Neural crest cell (in vitro differentiated cells): ENCODE data around the gene ZNG1B. TPM values are rescaled to one million over a fixed set of nuclear protein-coding genes. Genes with fewer than 3 reads are reported as not detected.
A peak's percentile ranks its signal among the peaks of the same experiment; 100 is the strongest.
"Not testable (repeated sequence)": the region's sequence is repeated elsewhere in the genome, so short reads cannot be mapped to it uniquely, and the experiment has no call there.

Source experiments
- DNase-seq: peaks from one replicate; pipeline ENCODE4 v3.0.0; 2021; ENCODE audit warnings: low read depth, mixed read lengths, low spot score
- H3K27ac Mint-ChIP-seq: one replicate; pipeline ENCODE4 v1.8.0; 2021; ENCODE audit warnings: mild to moderate bottlenecking, mixed read lengths; ENCODE audit not compliant: unreplicated experiment
- H3K27me3 Mint-ChIP-seq: 2 replicates; pipeline ENCODE4 v1.8.0; 2021; ENCODE audit warnings: low read depth, mild to moderate bottlenecking, mixed read lengths
- H3K36me3 Mint-ChIP-seq: 2 replicates; pipeline ENCODE4 v1.8.0; 2021; ENCODE audit warnings: low read depth, mild to moderate bottlenecking, mixed read lengths
- H3K4me1 Mint-ChIP-seq: 2 replicates; pipeline ENCODE4 v1.8.0; 2021; ENCODE audit warnings: mixed read lengths
- H3K4me3 Mint-ChIP-seq: one replicate; pipeline ENCODE4 v1.8.0; 2021; ENCODE audit warnings: mild to moderate bottlenecking, mixed read lengths
- H3K9me3 Mint-ChIP-seq: 2 replicates; pipeline ENCODE4 v1.8.0; 2021; ENCODE audit warnings: mixed read lengths
- CTCF ChIP-seq: fragments of 200-600 bp; sonication (generic); conservative IDR thresholded peaks from 2 replicates; pipeline ENCODE4 v1.5.0; 2021; ENCODE audit warnings: antibody characterized with exemption, mild to moderate bottlenecking
- total RNA-seq: library from RNA; stranded (reverse); gene quantifications from 2 replicates; pipeline ENCODE4 v1.2.1, GENCODE V29; 2021

ZNG1B gene
- total RNA-seq, 1 donor from 2014 or later, result 40.4 TPM

DNA sequence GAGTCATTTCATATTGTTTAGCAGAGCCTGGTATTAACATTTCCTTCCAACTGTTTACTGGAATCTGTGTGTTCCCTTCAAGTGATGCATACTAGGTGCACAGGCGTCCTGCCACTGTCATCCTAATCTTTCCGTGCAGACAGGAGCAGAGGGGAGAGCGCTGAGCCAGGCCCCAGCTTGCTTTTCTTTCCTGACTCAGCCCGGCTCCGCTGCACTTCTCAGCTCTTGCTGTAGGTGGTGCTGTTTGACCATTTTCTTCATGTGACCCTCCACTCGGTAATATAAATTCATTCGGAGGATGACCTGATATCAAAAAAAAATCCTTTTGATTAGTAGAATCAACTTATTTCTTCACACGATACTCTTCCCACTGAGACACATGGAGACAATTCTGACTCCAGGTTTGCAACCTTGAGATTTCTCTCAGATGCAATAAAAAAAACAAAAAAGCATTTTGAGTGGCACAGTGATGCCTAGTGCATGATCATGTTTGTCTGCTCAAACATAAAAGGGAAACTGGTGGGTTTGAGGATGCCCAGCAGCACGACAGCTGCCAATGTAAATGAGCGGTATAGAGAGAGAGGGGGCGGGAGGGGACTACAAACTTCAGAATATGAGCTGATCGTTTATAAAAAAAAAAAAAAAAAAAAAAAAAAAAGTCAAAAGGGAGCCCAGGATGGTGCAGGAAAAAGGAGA, 90.0 kb downstream of the ZNG1B start:
- not testable (repeated sequence) for H3K4me1 Mint-ChIP-seq, DNase-seq, H3K4me3 Mint-ChIP-seq, H3K9me3 Mint-ChIP-seq, H3K36me3 Mint-ChIP-seq, H3K27ac Mint-ChIP-seq
- peak; percentile 27 for TF ChIP-seq CTCF
- H3K27me3 Mint-ChIP-seq, result peaks cover 32% of the 10 kb centered on the region

DNA sequence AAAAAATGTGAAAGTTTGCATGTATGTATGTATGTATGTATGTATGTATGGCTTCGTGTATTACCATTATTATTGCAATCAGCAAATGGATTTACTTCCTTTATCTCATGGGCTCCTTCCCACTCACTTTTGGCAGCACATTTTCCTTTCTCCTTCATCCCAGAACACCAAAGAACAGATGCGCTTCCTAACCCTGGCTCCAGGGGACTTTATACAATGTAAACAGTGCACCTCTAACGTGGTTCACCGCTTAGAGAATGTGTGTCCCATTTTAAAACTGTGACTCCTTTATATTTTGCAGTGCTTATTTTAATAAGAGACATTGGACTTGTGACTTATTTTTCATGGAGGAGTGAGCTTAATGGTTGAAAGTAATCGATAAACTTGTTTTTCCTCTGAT, 90.6 kb downstream of the ZNG1B start:
- not testable (repeated sequence) for H3K9me3 Mint-ChIP-seq, DNase-seq, H3K4me1 Mint-ChIP-seq, H3K27ac Mint-ChIP-seq, H3K4me3 Mint-ChIP-seq, H3K36me3 Mint-ChIP-seq
- peaks cover 36% of the 10 kb centered on the region for H3K27me3 Mint-ChIP-seq

DNA sequence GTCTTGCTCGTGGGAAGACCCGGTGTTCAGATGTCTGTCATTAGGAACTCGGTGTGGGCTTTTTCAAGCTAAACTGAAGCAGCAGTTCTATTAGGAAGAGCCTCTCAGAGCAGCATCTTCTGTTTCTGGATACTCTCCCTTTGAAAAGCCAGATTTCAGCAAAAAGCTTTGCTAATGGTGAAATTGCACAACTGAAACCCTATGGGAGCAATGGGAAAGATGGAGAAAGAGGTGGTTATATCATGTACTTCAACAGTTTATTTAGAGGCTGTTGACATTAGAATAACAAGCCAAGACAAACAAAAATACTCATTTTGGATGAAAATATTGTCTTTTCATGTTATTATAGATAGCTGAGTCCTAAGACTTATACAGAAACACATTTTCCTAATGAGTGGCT, 91.4 kb downstream of the ZNG1B start:
- not testable (repeated sequence) for H3K4me3 Mint-ChIP-seq, DNase-seq, H3K27ac Mint-ChIP-seq, H3K4me1 Mint-ChIP-seq, H3K36me3 Mint-ChIP-seq, H3K9me3 Mint-ChIP-seq
- peaks cover 44% of the 10 kb centered on the region for H3K27me3 Mint-ChIP-seq

- not testable (repeated sequence) for H3K4me3 Mint-ChIP-seq, H3K36me3 Mint-ChIP-seq, H3K27ac Mint-ChIP-seq, DNase-seq, H3K4me1 Mint-ChIP-seq, H3K9me3 Mint-ChIP-seq
- peaks cover 44% of the 10 kb centered on the region for H3K27me3 Mint-ChIP-seq
These were observed 95.5 kb downstream of the ZNG1B start for GRCh38 chr2:113532991-113533390.

DNA sequence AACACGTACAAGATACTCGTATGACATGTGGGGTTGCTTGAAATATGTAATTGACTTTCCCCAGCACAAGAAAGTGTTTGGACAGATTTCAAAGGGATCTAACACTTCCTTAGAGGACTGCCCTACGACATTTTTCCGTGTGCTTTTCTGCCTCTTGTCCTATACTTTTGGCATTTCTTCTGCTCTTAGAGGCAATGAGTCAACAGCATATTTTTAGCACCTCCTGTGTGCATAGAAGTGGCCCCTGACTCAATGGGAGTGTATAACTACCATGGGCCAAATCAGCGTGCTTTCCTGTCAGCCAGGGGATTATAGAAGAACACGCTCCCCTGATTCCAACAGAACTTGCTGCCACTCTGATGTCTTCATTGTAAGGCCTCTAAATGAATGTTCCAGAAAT, 99.1 kb downstream of the ZNG1B start:
- peaks cover 39% of the 10 kb centered on the region for H3K27me3 Mint-ChIP-seq
- not testable (repeated sequence) for H3K36me3 Mint-ChIP-seq, H3K4me1 Mint-ChIP-seq, DNase-seq, H3K4me3 Mint-ChIP-seq, H3K27ac Mint-ChIP-seq, H3K9me3 Mint-ChIP-seq

DNA sequence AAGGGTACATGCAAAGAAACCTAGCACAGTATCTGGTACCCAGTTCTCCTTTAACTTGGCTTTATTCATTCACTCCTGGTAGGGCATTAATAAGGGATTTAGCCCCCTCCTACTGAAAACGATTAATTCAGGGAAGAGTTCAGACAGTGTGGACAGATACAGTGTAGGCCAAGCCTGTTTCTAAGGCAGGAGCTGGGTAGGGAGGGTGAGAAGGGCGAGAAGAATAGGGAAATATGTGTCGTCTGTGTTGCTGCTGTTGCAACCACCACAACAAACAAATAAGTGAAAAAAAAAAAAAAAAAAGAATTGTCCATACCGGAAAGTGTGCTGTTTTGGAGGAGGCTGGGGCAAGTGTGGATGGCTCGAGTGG, 103.3 kb downstream of the ZNG1B start:
- H3K27ac Mint-ChIP-seq, H3K4me1 Mint-ChIP-seq, H3K36me3 Mint-ChIP-seq, H3K9me3 Mint-ChIP-seq, DNase-seq: not testable (repeated sequence)
- Mint-ChIP-seq H3K27me3 (peaks cover 47% of the 10 kb centered on the region), H3K4me3 (peak overlapping the region; percentile 73)

GRCh38 chr2:113541204-113541975, 103.9 kb downstream of the ZNG1B start:
- peak overlapping the region; percentile 73 for H3K4me3 Mint-ChIP-seq
- H3K27me3 Mint-ChIP-seq, result peaks cover 47% of the 10 kb centered on the region
- peak; percentile 13 for DNase-seq
- not testable (repeated sequence) for H3K36me3 Mint-ChIP-seq, H3K9me3 Mint-ChIP-seq, H3K27ac Mint-ChIP-seq, H3K4me1 Mint-ChIP-seq

- H3K36me3 Mint-ChIP-seq, H3K4me1 Mint-ChIP-seq, H3K9me3 Mint-ChIP-seq, H3K27ac Mint-ChIP-seq: not testable (repeated sequence)
- DNase-seq, result peak; percentile 1
- H3K4me3 Mint-ChIP-seq, result peak overlapping the region; percentile 64
- H3K27me3 Mint-ChIP-seq, result peaks cover 44% of the 10 kb centered on the region
These were observed 104.5 kb downstream of the ZNG1B start for GRCh38 chr2:113541976-113542485.

DNA sequence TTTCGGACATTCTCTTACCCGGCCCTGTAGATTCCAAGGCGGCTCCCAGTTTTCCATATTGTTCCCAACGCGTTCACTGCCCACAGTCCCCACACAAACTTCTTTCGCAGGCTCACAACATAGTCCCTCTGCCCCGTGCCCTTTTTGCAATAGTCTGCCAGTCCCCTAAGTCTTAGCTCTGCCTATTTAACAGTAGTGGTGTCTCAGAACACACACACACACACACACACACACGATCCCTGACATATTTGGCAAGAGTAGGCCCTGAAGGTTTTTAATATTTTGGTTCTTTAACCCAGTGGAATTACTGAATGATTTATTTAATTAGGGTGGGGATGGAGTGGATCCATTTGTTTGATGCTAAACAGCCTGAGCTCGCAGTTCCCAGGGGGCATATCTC, 105.0 kb downstream of the ZNG1B start:
- not testable (repeated sequence) for H3K36me3 Mint-ChIP-seq, H3K4me1 Mint-ChIP-seq, DNase-seq, H3K27ac Mint-ChIP-seq, H3K9me3 Mint-ChIP-seq
- Mint-ChIP-seq H3K4me3 (peak overlapping the region; percentile 64), H3K27me3 (peaks cover 47% of the 10 kb centered on the region)

Other genes starting within 250 kb of the ZNG1B start
- 0.49 and 0.98 TPM in 2 replicates for gene PAX8, start 158.8 kb upstream of the ZNG1B start, total RNA-seq
- gene FOXD4L1, start 61.0 kb downstream of the ZNG1B start, total RNA-seq, result 0.23 and 0.52 TPM in 2 replicates
- gene RABL2A, start 189.6 kb downstream of the ZNG1B start, total RNA-seq, result 34.7 and 35.4 TPM in 2 replicates